Karpas-422 (cell line): ENCODE measurements around the gene MVP. TPM values are rescaled to one million over a fixed set of nuclear protein-coding genes. Genes with fewer than 3 reads are reported as not detected.

Source experiments
- DNase-seq: peaks from one replicate; pipeline ENCODE4 v3.0.0-alpha.2; 2015
- H2AFZ ChIP-seq: fragments of 200-600 bp; sonication (generic); 2 replicates; pipeline ENCODE4 v1.6.1; 2014; ENCODE audit warnings: antibody characterized with exemption, low read length, mixed read lengths
- H3K27ac ChIP-seq: fragments of 200-600 bp; sonication (generic); 2 replicates; pipeline ENCODE4 v1.5.1; 2014; ENCODE audit warnings: mild to moderate bottlenecking, low read length, moderate library complexity
- H3K27me3 ChIP-seq: fragments of 200-600 bp; sonication (generic); 2 replicates; pipeline ENCODE4 v1.6.1; 2014; ENCODE audit warnings: low read length, mixed read lengths
- H3K36me3 ChIP-seq: fragments of 200-600 bp; sonication (generic); 2 replicates; pipeline ENCODE4 v1.6.1; 2014; ENCODE audit warnings: low read length, mixed read lengths; ENCODE audit not compliant: insufficient read depth
- H3K4me1 ChIP-seq: fragments of 200-600 bp; sonication (generic); 2 replicates; pipeline ENCODE4 v1.6.1; 2014; ENCODE audit warnings: mild to moderate bottlenecking, low read length, mixed read lengths
- H3K4me2 ChIP-seq: fragments of 200-600 bp; sonication (generic); 2 replicates; pipeline ENCODE4 v1.6.1; 2014; ENCODE audit warnings: low read length, low read depth, mild to moderate bottlenecking; ENCODE audit not compliant: poor library complexity, severe bottlenecking
- H3K4me3 ChIP-seq: fragments of 200-600 bp; sonication (generic); 2 replicates; pipeline ENCODE4 v1.5.1; 2014; ENCODE audit warnings: mild to moderate bottlenecking, antibody characterized with exemption, low read length, mixed read lengths
- H3K79me2 ChIP-seq: fragments of 200-600 bp; sonication (generic); 2 replicates; pipeline ENCODE4 v1.6.1; 2014; ENCODE audit warnings: mild to moderate bottlenecking, low read length, mixed read lengths
- H3K9ac ChIP-seq: fragments of 200-600 bp; sonication (generic); 2 replicates; pipeline ENCODE4 v1.6.0; 2014; ENCODE audit warnings: low read length
- H3K9me2 ChIP-seq: fragments of 200-600 bp; sonication (generic), shearing (Covaris generic); replicated peaks from 2 replicates; pipeline ENCODE4 v1.6.0; 2014; ENCODE audit warnings: mild to moderate bottlenecking, low read length, moderate library complexity; ENCODE audit not compliant: insufficient read depth
- H3K9me3 ChIP-seq: fragments of 300-700, 200-600 bp; sonication (generic); 2 replicates; pipeline ENCODE4 v1.6.1; 2014; ENCODE audit warnings: low read length, mixed read lengths
- H4K20me1 ChIP-seq: fragments of 200-600 bp; sonication (generic); 2 replicates; pipeline ENCODE4 v1.6.1; 2014; ENCODE audit warnings: mild to moderate bottlenecking, antibody characterized with exemption, low read length, low read depth; ENCODE audit not compliant: insufficient read depth
- total RNA-seq: library from RNA; depleted of rRNA; stranded (reverse); fragments of >200 nt; shearing (Covaris generic); gene quantifications from 2 replicates; pipeline ENCODE4 v1.2.3, GENCODE V29; 2014; ENCODE audit warnings: low replicate concordance

MVP gene
- total RNA-seq, 1 experiment from 2014 or later: 7.8 TPM

DNA sequence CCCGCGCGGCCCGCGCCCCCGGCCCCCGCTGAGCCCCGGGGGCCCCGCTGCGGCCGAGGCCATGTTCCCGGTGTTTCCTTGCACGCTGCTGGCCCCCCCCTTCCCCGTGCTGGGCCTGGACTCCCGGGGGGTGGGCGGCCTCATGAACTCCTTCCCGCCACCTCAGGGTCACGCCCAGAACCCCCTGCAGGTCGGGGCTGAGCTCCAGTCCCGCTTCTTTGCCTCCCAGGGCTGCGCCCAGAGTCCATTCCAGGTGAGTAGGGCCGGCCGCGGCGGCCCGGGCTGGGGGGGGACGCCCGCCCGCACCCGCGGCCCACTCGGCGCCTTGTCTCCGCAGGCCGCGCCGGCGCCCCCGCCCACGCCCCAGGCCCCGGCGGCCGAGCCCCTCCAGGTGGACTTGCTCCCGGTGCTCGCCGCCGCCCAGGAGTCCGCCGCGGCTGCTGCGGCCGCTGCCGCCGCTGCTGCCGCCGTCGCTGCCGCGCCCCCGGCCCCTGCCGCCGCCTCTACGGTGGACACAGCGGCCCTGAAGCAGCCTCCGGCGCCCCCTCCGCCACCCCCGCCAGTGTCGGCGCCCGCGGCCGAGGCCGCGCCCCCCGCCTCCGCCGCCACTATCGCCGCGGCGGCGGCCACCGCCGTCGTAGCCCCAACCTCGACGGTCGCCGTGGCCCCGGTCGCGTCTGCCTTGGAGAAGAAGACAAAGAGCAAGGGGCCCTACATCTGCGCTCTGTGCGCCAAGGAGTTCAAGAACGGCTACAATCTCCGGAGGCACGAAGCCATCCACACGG lies 13.4 kb upstream of the MVP start:
- H2AFZ ChIP-seq: no peak overlapping the region
- DNase-seq: peak; percentile 91
- H3K4me2 ChIP-seq: peak overlapping the region; percentile 80
- peaks cover 36% of the 10 kb centered on the region for H3K36me3 ChIP-seq
- H3K79me2 ChIP-seq: peaks cover 25% of the 10 kb centered on the region
- H3K4me1 ChIP-seq: peaks cover 76% of the 10 kb centered on the region
- H3K9me3 ChIP-seq: no peaks in the 10 kb centered on the region
- no peaks in the 10 kb centered on the region for H3K27me3 ChIP-seq
- peak overlapping the region; percentile 96 for H3K9ac ChIP-seq
- H3K27ac ChIP-seq: peak overlapping the region; percentile 91
- H3K4me3 ChIP-seq: peak overlapping the region; percentile 75
- H4K20me1 ChIP-seq: peaks cover 20% of the 10 kb centered on the region
- no peaks in the 10 kb centered on the region for H3K9me2 ChIP-seq

DNA sequence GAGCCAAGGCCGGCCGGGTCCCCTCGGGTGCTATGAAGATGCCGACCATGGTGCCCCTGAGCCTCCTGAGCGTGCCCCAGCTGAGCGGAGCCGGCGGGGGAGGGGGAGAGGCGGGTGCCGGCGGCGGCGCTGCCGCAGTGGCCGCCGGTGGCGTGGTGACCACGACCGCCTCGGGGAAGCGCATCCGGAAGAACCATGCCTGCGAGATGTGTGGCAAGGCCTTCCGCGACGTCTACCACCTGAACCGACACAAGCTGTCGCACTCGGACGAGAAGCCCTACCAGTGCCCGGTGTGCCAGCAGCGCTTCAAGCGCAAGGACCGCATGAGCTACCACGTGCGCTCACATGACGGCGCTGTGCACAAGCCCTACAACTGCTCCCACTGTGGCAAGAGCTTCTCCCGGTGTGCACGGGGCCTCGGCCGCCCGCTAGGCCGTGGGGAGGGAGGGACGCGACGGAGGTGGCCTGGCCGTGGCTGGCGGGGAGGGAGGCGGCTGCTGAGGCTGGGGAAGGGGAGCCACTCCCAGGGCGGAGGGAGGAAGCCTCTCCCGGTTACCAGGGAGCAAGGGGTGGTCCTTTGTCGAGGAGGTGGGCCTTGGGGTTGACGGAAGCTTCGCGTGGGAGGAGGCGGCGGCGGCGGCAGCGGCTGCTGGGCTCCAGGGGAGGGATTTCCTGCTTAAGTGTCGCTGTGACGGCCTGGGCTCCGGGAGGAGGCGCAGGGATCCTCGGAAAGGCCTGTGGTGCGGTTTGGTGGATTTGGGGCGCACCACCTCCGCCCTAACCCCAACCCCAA lies 12.6 kb upstream of the MVP start:
- DNase-seq: peak; percentile 94
- no peak overlapping the region for H2AFZ ChIP-seq

DNA sequence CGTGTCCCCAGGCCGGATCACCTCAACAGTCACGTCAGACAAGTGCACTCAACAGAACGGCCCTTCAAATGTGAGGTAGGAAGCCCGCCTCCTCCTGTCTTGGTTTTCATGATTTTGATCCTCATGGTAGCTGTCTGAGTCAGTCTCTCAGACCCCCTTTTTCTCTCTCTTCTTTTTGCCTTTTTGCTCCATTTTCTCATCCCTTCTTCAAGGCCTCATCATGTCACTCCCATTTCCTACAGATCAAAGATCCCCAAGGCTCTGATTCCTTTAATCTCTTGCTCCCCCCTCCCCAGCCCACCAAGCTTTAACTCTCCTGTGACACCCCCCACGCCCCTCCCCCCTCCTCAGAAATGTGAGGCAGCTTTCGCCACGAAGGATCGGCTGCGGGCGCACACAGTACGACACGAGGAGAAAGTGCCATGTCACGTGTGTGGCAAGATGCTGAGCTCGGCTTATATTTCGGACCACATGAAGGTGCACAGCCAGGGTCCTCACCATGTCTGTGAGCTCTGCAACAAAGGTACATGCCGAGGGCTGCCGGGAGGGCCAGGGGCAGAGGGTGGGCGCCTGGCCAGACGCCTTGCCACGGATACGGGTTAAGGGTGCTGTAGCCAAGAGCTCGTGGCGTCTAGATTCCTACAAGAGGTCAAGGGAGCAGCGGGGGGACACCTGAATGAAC lies 11.9 kb upstream of the MVP start:
- Histone ChIP-seq H3K9ac (peak overlapping the region; percentile 96), H3K4me3 (peak overlapping the region; percentile 75), H3K9me3 (no peaks in the 10 kb centered on the region), H3K79me2 (peaks cover 25% of the 10 kb centered on the region), H3K4me1 (peaks cover 73% of the 10 kb centered on the region), H3K4me2 (peak overlapping the region; percentile 80), H4K20me1 (peaks cover 20% of the 10 kb centered on the region), H3K27ac (peak overlapping the region; percentile 91), H3K9me2 (no peaks in the 10 kb centered on the region), H2AFZ (no peak overlapping the region), H3K27me3 (no peaks in the 10 kb centered on the region), H3K36me3 (peaks cover 26% of the 10 kb centered on the region)
- DNase-seq: no peak

More for the DNA sequence above, 12.6 kb upstream of the MVP start:
- peaks cover 20% of the 10 kb centered on the region for H4K20me1 ChIP-seq
- peak overlapping the region; percentile 91 for H3K27ac ChIP-seq
- peaks cover 25% of the 10 kb centered on the region for H3K79me2 ChIP-seq
- H3K9me2 ChIP-seq: no peaks in the 10 kb centered on the region
- H3K4me3 ChIP-seq: peak overlapping the region; percentile 75
- H3K27me3 ChIP-seq: no peaks in the 10 kb centered on the region
- H3K9ac ChIP-seq: peak overlapping the region; percentile 96
- peaks cover 73% of the 10 kb centered on the region for H3K4me1 ChIP-seq
- H3K4me2 ChIP-seq: peak overlapping the region; percentile 80
- H3K36me3 ChIP-seq: peaks cover 32% of the 10 kb centered on the region
- no peaks in the 10 kb centered on the region for H3K9me3 ChIP-seq

DNA sequence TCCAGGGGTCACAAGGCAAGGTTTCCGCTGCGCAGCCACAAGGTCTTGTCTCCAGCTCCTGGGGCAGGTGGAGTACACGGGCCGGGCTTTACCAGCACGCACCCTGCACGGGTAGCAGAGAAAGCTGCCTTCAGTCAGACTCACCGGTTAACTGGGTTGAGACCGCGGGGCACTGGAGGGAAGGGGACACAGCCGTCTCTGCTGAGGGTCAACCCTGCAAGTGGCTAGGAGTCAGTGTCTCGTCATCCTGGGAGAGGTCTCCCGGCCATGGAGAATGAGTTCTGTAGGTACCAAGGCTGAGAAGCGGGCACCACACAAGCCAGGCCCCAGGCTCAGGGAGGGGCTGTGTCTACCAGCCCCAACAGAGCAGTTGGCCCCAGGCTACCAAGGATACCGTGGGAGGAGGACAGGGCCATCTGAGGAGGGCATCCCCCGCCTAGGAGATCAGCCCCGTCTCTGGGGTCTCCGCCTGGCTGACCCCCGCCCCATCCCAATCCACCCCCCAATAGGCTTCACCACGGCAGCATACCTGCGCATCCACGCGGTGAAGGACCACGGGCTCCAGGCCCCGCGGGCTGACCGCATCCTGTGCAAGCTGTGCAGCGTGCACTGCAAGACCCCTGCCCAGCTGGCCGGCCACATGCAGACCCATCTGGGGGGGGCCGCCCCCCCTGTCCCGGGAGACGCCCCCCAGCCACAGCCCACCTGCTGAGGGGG lies 11.1 kb upstream of the MVP start:
- H4K20me1 ChIP-seq: peaks cover 20% of the 10 kb centered on the region
- H3K9me3 ChIP-seq: no peaks in the 10 kb centered on the region
- no peaks in the 10 kb centered on the region for H3K27me3 ChIP-seq
- no peak overlapping the region for H2AFZ ChIP-seq
- H3K9me2 ChIP-seq: no peaks in the 10 kb centered on the region
- H3K27ac ChIP-seq: peak overlapping the region; percentile 91; the same call in 1 of the 2 replicates
- H3K9ac ChIP-seq: peak overlapping the region; percentile 96
- H3K4me3 ChIP-seq: peak overlapping the region; percentile 75; the same call in 1 of the 2 replicates
- H3K36me3 ChIP-seq: peaks cover 23% of the 10 kb centered on the region
- DNase-seq: no peak
- H3K79me2 ChIP-seq: peaks cover 25% of the 10 kb centered on the region
- H3K4me1 ChIP-seq: peaks cover 73% of the 10 kb centered on the region
- H3K4me2 ChIP-seq: peak overlapping the region; percentile 80

DNA sequence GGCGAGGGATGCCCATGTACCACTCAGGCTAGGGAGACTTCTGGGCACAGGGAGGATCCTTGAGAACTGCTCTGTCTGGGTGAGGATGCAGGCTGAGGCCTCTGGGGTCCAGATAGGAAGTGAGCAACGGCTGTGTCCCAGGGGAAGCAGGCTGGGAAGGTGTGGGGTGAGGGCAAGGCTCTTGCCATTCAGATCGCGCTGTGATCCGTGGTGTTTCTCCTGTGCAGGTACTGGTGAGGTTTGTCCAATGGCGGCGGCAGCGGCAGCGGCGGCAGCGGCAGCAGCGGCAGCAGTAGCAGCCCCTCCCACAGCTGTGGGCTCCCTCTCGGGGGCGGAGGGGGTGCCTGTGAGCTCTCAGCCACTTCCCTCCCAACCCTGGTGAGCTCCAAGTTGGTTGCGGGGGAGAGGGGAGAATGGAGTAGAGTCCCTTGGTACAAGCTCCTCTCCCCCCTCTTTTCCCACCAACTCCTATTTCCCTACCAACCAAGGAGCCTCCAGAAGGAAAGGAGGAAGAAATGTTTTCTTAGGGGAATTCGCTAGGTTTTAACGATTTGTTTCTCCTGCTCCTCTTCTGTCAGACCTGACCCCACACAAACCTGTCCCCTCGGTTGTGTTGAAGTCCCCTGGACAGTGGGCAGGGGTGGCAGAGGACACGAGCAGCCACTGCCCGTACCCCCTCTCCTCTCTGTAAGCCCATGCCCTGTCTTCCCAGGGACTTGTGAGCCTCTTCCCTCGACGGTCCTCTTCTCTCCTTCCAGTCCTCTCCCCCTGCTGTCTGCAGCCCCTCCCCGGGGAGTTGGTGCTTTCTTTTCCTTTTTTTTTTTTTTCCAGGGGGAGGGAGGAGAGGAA lies 10.2 kb upstream of the MVP start:
- peaks cover 20% of the 10 kb centered on the region for H4K20me1 ChIP-seq
- peak overlapping the region; percentile 75; the same call in 1 of the 2 replicates for H3K4me3 ChIP-seq
- no peak overlapping the region for H2AFZ ChIP-seq
- peaks cover 25% of the 10 kb centered on the region for H3K79me2 ChIP-seq
- peak overlapping the region; percentile 96 for H3K9ac ChIP-seq
- peak overlapping the region; percentile 80 for H3K4me2 ChIP-seq
- no peaks in the 10 kb centered on the region for H3K9me2 ChIP-seq
- peak overlapping the region; percentile 57 for H3K27ac ChIP-seq
- H3K27me3 ChIP-seq: no peaks in the 10 kb centered on the region
- no peaks in the 10 kb centered on the region for H3K9me3 ChIP-seq
- peak; percentile 62 for DNase-seq
- peaks cover 23% of the 10 kb centered on the region for H3K36me3 ChIP-seq
- H3K4me1 ChIP-seq: peaks cover 73% of the 10 kb centered on the region

DNA sequence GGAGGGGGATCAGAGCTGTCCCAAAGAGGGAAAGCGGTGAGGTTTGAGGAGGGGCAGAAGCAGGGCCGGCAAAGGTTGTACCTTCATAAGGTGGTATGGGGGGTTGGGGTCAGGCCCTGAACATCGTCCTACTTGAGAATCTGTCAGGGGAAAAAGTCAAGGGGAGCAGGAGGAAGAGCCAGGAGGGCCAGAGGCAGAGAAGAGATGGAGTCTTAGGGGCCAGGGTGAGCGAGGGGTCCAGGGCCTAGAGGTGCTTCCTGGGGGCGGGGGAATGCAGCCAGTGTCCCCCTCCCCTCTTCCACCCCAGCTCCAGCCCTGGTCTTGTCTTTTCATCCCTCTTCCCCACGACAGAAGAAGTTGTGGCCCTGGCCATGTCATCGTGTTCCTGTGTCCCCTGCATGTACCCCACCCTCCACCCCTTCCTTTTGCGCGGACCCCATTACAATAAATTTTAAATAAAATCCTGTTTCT lies 9.5 kb upstream of the MVP start:
- H3K9me2 ChIP-seq: no peaks in the 10 kb centered on the region
- H2AFZ ChIP-seq: no peak overlapping the region
- peak overlapping the region; percentile 96 for H3K9ac ChIP-seq
- H3K4me3 ChIP-seq: peak overlapping the region; percentile 75; the same call in 1 of the 2 replicates
- peak overlapping the region; percentile 80 for H3K4me2 ChIP-seq
- peaks cover 77% of the 10 kb centered on the region for H3K4me1 ChIP-seq
- peaks cover 20% of the 10 kb centered on the region for H4K20me1 ChIP-seq
- H3K27me3 ChIP-seq: no peaks in the 10 kb centered on the region
- DNase-seq: peak; percentile 61
- peaks cover 23% of the 10 kb centered on the region for H3K36me3 ChIP-seq
- H3K79me2 ChIP-seq: peaks cover 25% of the 10 kb centered on the region
- H3K9me3 ChIP-seq: no peaks in the 10 kb centered on the region
- H3K27ac ChIP-seq: peak overlapping the region; percentile 57
